K562 (cell line): Measurements from ENCODE around the gene ZFYVE19. TPM values are rescaled to one million over a fixed set of nuclear protein-coding genes. Genes with fewer than 3 reads are reported as not detected.
A peak's percentile ranks its signal among the peaks of the same experiment; 100 is the strongest.

Source experiments
- ATAC-seq: fragments of 200-7000 bp; cut with Tn5 transposase; 3 replicates; pipeline ENCODE4 v1.9.1; 2020; ENCODE audit warnings: moderate library complexity
- BruUV-seq: library from RNA; stranded (reverse); fragments of 400-500 nt; replicated peaks from 2 replicates; lab custom pipeline; 2021; lab: Mats Ljungman, UMichigan
- CTCF ChIA-PET: fragments of 300-600 bp; formaldehyde crosslinking; extraction: SDS; loops from one replicate; lab custom pipeline; 2021; ENCODE audit warnings: low intra/inter-chr PET ratio; lab: Yijun Ruan, JAX
- POLR2A ChIA-PET: fragments of 300-600, 350-650 bp; sonication (Branson Sonifier 250); formaldehyde crosslinking; extraction: SDS; loops from one replicate; lab custom pipeline; 2021; ENCODE audit warnings: antibody characterized with exemption, inconsistent platforms; lab: Yijun Ruan, JAX
- DNase-seq, 4 experiments: peaks; one replicate each; pipeline versions ENCODE4 v3.0.0 to v3.0.0-alpha.2; 2011 to 2018; ENCODE audit warnings: low spot score in 3 of 4, mixed read lengths in 3 of 4; ENCODE audit errors: extremely low read depth in 1 of 4
- FAIRE-seq: peaks from 2 replicates; lab custom pipeline; 2011; peaks lifted over from hg19 to GRCh38; lab: Jason Lieb, UNC
- H2AFZ ChIP-seq: 2 replicates; pipeline ENCODE4 v1.6.0; 2011; ENCODE audit warnings: low read depth, low read length, control low read depth, inconsistent platforms
- H3K27ac ChIP-seq: fragments of 200-600 bp; 3 replicates; pipeline ENCODE4 v1.8.0; 2011; ENCODE audit warnings: low read depth, mild to moderate bottlenecking, control low read depth, inconsistent platforms, low read length, moderate library complexity, mixed read lengths; ENCODE audit errors: extremely low read depth
- H3K27me3 ChIP-seq, 2 experiments: fragments of 300-600 bp in 1 of 2; 2 replicates in 1 of 2; 3 replicates in 1 of 2; pipeline versions ENCODE4 v1.6.0 to v1.8.0; 2011; ENCODE audit warnings: inconsistent platforms in 2 of 2, low read length in 2 of 2, mild to moderate bottlenecking in 1 of 2, mixed read lengths in 1 of 2, moderate library complexity in 1 of 2; ENCODE audit not compliant: control insufficient read depth in 2 of 2, insufficient read depth in 2 of 2
- H3K36me3 ChIP-seq: fragments of 300-600 bp; 3 replicates; pipeline ENCODE4 v1.8.0; 2011; ENCODE audit warnings: mild to moderate bottlenecking, low read length, inconsistent platforms; ENCODE audit not compliant: control insufficient read depth, insufficient read depth
- H3K4me1 ChIP-seq, 2 experiments: fragments of 200-600 bp in 1 of 2; replicated peaks in 1 of 2; 2 replicates in 1 of 2; 3 replicates in 1 of 2; pipeline versions ENCODE4 v1.5.1 to v1.8.0; 2011; ENCODE audit warnings: inconsistent platforms in 2 of 2, low read length in 2 of 2, mild to moderate bottlenecking in 1 of 2, mixed read lengths in 1 of 2, moderate library complexity in 1 of 2; ENCODE audit not compliant: control insufficient read depth in 2 of 2, insufficient read depth in 2 of 2
- H3K4me2 ChIP-seq: 2 replicates; pipeline ENCODE4 v1.6.1; 2011; ENCODE audit warnings: low read length, control low read depth, inconsistent platforms, mixed read lengths; ENCODE audit not compliant: insufficient read depth
- H3K4me3 ChIP-seq: fragments of 200-600 bp; sonication (generic), shearing (Covaris generic); 2 replicates; pipeline ENCODE4 v1.5.1; 2016; ENCODE audit warnings: control low read depth, inconsistent platforms
- H3K79me2 ChIP-seq: fragments of 200-600 bp; 3 replicates; pipeline ENCODE4 v1.8.0; 2011; ENCODE audit warnings: low read length, inconsistent platforms; ENCODE audit not compliant: control insufficient read depth, insufficient read depth
- H3K9ac ChIP-seq, 2 experiments: 2 replicates each; pipeline versions ENCODE4 v1.6.0 to v1.6.1; 2011; ENCODE audit warnings: low read depth in 2 of 2, low read length in 2 of 2, control low read depth in 1 of 2, inconsistent platforms in 1 of 2, mild to moderate bottlenecking in 1 of 2, mixed read lengths in 1 of 2; ENCODE audit not compliant: insufficient read depth in 1 of 2
- H3K9me1 ChIP-seq: one replicate; pipeline ENCODE4 v1.6.0; 2011; ENCODE audit warnings: inconsistent platforms, mild to moderate bottlenecking, low read length, moderate library complexity; ENCODE audit not compliant: control insufficient read depth, insufficient read depth
- H3K9me3 ChIP-seq: replicated peaks from 2 replicates; pipeline ENCODE4 v1.5.1; 2011; ENCODE audit warnings: low read depth, low read length, inconsistent platforms; ENCODE audit not compliant: control insufficient read depth, insufficient read depth
- H4K20me1 ChIP-seq: replicated peaks from 2 replicates; pipeline ENCODE4 v1.6.1; 2011; ENCODE audit warnings: low read length, inconsistent platforms, mixed read lengths; ENCODE audit not compliant: control insufficient read depth, insufficient read depth
- CEBPB ChIP-seq: fragments of 450-650 bp; IDR thresholded peaks from 2 replicates; pipeline ENCODE4 v1.6.1; 2016; ENCODE audit warnings: missing genetic modification characterization, missing compliant biosample characterization
- GMEB1 ChIP-seq: fragments of 250-450 bp; sonication (Bioruptor Pico); IDR thresholded peaks from 2 replicates; pipeline ENCODE4 v1.4.0; 2020; ENCODE audit warnings: mild to moderate bottlenecking
- GTF2E2 ChIP-seq: fragments of 200-800 bp; sonication (Bioruptor generic); IDR thresholded peaks from 2 replicates; pipeline ENCODE4 v1.6.1; 2016; ENCODE audit warnings: missing genetic modification characterization, missing compliant biosample characterization
- HDAC1 ChIP-seq, 2 experiments: fragments of 450-650 bp; IDR thresholded peaks; 2 replicates each; pipeline ENCODE4 v1.6.1; 2016 to 2017; ENCODE audit warnings: inconsistent platforms in 1 of 2, mild to moderate bottlenecking in 1 of 2, moderate library complexity in 1 of 2
- KDM5B ChIP-seq: fragments of 200-600 bp; sonication (generic); IDR thresholded peaks from 2 replicates; pipeline ENCODE4 v1.6.1; 2012; ENCODE audit warnings: low read depth, mild to moderate bottlenecking, moderate library complexity, low read length, control low read depth, inconsistent platforms; ENCODE audit not compliant: insufficient replicate concordance
- POLR2AphosphoS5 ChIP-seq: IDR thresholded peaks from 2 replicates; pipeline ENCODE4 v1.6.1; 2011; ENCODE audit warnings: mild to moderate bottlenecking, low read depth, low read length, moderate library complexity; ENCODE audit not compliant: control insufficient read depth, insufficient read depth
- WGBS: fragments of 100-300 bp; shearing (Covaris generic); methylation state at CpG from one replicate; pipeline ENCODE4 v1.1.6; 2016; ENCODE audit warnings: low coverage, mixed read lengths; ENCODE audit not compliant: insufficient coverage; ENCODE audit errors: missing lambda C conversion rate; 5-methylcytosine and 5-hydroxymethylcytosine counted together
- in situ Hi-C: fragments of 300-500 bp; cut with MboI; formaldehyde crosslinking; loops from 4 replicates; pipeline ENCODE4 v1.15.0; 2018; ENCODE audit warnings: inconsistent platforms, mixed read lengths
- intact Hi-C: fragments of 100-400 bp; cut with micrococcal nuclease; formaldehyde crosslinking; loops from 2 replicates; pipeline ENCODE4 v1.14.2; 2022
- polyA plus RNA-seq, 8 experiments: library from polyadenylated mRNA; depleted of rRNA in 4 of 8; stranded (reverse) in 5 of 8; unstranded in 3 of 8; fragments of >200 nt; fragmentation: Nextera tagmentation in 2 of 8; fragmentation: Illumina TruSeq in 1 of 8; extraction: Ambion mirVana in 2 of 8; extraction: Trizol in 1 of 8; gene quantifications; 2 replicates each; pipeline versions ENCODE4 v1.2.1 to v1.2.3, GENCODE V29; 2011 to 2014; ENCODE audit warnings: inconsistent platforms in 1 of 8, missing spikeins in 1 of 8
- total RNA-seq, 7 experiments: library from RNA; depleted of rRNA in 6 of 7; stranded (reverse); fragments of >200 nt in 6 of 7; fragmentation: Illumina TruSeq in 2 of 7; extraction: Trizol in 2 of 7; gene quantifications; 2 replicates each; pipeline versions ENCODE4 v1.2.1 to v1.2.3, GENCODE V29; 2011 to 2021; ENCODE audit warnings: low replicate concordance in 1 of 7
- TF ChIP-seq, protein P1 (sequence below): fragments of 200-400 bp; formaldehyde crosslinking; IDR thresholded peaks from 2 replicates; pipeline ENCODE4 v1.6.1; 2017; ENCODE audit warnings: mild to moderate bottlenecking, low read depth, low read length, moderate library complexity
- TF ChIP-seq, protein P2 (sequence below), 3 experiments: IDR thresholded peaks in 2 of 3; conservative IDR thresholded peaks in 1 of 3; 2 replicates each; pipeline ENCODE4 v1.5.1; 2011 to 2012; ENCODE audit warnings: low read length in 3 of 3, mild to moderate bottlenecking in 3 of 3, control low read depth in 2 of 3, improper control_type of control experiment in 1 of 3, inconsistent platforms in 1 of 3, low read depth in 1 of 3, mixed read lengths in 1 of 3, moderate library complexity in 1 of 3; ENCODE audit not compliant: insufficient read depth in 2 of 3
- TF ChIP-seq, protein P3 (sequence below): fragments of 250-450 bp; sonication (Bioruptor Pico); IDR thresholded peaks from 2 replicates; pipeline ENCODE4 v1.4.0; 2020

ZFYVE19 gene
- total and polyA plus RNA-seq, 9 of the 15 experiments (the other 6 are each of a cell fraction or from before 2014, with no cell fraction given) = 1.5 to 36.8 (median 19.9) TPM

GRCh38 chr15:40775007-40775406, 31.9 kb upstream of the ZFYVE19 start:
- no peaks in the 10 kb centered on the region for H3K9me3 ChIP-seq
- H2AFZ ChIP-seq = no peak overlapping the region
- H3K9me1 ChIP-seq = no peaks in the 10 kb centered on the region
- H3K4me2 ChIP-seq = peak overlapping the region; percentile 30; the same call in 1 of the 2 replicates
- ChIA-PET CTCF (no interaction called here), POLR2A (interaction anchor here (0.9 to 1.0 kb wide), 2 partner anchors 13 to 61 kb away, joined by 3 read pairs; no protein-coding TSS in a partner anchor)
- H4K20me1 ChIP-seq = no peaks in the 10 kb centered on the region
- in situ Hi-C loops = no loop called here
- H3K27me3 ChIP-seq = no peaks in the 10 kb centered on the region
- H3K4me3 ChIP-seq = no peak overlapping the region
- 62% methylated on average over 10 of the region's 10 CpGs for WGBS
- H3K9ac ChIP-seq = peak overlapping the region in 1 of 2 experiments; percentile 19; a peak in 3 of 4 replicates
- 0 out of 3 replicates have a peak overlapping the region, but pooled peaks have one; percentile 21 for H3K27ac ChIP-seq
- FAIRE-seq (no peak), DNase-seq (no peak), ATAC-seq (no peak)
- no peaks in the 10 kb centered on the region for H3K79me2 ChIP-seq
- H3K4me1 ChIP-seq = peaks cover 10 to 12% of the 10 kb centered on the region in 2 experiments; a peak in 4 of 5 replicates
- intact Hi-C loops = no loop called here
- peaks cover 64% of the 10 kb centered on the region; the same call in 2 of the 3 replicates for H3K36me3 ChIP-seq
- BruUV-seq = no TSS peak
- no peak for TF ChIP-seq GMEB1 (CRISPR knock-in tag)
- no peak for TF ChIP-seq KDM5B
- no peak for TF ChIP-seq POLR2AphosphoS5
- TF ChIP-seq, protein P1, sequence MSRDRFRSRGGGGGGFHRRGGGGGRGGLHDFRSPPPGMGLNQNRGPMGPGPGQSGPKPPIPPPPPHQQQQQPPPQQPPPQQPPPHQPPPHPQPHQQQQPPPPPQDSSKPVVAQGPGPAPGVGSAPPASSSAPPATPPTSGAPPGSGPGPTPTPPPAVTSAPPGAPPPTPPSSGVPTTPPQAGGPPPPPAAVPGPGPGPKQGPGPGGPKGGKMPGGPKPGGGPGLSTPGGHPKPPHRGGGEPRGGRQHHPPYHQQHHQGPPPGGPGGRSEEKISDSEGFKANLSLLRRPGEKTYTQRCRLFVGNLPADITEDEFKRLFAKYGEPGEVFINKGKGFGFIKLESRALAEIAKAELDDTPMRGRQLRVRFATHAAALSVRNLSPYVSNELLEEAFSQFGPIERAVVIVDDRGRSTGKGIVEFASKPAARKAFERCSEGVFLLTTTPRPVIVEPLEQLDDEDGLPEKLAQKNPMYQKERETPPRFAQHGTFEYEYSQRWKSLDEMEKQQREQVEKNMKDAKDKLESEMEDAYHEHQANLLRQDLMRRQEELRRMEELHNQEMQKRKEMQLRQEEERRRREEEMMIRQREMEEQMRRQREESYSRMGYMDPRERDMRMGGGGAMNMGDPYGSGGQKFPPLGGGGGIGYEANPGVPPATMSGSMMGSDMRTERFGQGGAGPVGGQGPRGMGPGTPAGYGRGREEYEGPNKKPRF = no peak
- no peak for TF ChIP-seq CEBPB (tag)
- no peak for TF ChIP-seq HDAC1 (IDR thresholded peaks at IDR 0.05)
- TF ChIP-seq, protein P2, sequence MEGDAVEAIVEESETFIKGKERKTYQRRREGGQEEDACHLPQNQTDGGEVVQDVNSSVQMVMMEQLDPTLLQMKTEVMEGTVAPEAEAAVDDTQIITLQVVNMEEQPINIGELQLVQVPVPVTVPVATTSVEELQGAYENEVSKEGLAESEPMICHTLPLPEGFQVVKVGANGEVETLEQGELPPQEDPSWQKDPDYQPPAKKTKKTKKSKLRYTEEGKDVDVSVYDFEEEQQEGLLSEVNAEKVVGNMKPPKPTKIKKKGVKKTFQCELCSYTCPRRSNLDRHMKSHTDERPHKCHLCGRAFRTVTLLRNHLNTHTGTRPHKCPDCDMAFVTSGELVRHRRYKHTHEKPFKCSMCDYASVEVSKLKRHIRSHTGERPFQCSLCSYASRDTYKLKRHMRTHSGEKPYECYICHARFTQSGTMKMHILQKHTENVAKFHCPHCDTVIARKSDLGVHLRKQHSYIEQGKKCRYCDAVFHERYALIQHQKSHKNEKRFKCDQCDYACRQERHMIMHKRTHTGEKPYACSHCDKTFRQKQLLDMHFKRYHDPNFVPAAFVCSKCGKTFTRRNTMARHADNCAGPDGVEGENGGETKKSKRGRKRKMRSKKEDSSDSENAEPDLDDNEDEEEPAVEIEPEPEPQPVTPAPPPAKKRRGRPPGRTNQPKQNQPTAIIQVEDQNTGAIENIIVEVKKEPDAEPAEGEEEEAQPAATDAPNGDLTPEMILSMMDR (IDR thresholded peaks at IDR 0.05 in 2 of 3, conservative IDR thresholded peaks at IDR 0.05 in 1 of 3; ENCODE audit: insufficient read depth in 2 of 3, low read depth in 1 of 3, low read length in 3 of 3) = no peak
- TF ChIP-seq, protein P3, sequence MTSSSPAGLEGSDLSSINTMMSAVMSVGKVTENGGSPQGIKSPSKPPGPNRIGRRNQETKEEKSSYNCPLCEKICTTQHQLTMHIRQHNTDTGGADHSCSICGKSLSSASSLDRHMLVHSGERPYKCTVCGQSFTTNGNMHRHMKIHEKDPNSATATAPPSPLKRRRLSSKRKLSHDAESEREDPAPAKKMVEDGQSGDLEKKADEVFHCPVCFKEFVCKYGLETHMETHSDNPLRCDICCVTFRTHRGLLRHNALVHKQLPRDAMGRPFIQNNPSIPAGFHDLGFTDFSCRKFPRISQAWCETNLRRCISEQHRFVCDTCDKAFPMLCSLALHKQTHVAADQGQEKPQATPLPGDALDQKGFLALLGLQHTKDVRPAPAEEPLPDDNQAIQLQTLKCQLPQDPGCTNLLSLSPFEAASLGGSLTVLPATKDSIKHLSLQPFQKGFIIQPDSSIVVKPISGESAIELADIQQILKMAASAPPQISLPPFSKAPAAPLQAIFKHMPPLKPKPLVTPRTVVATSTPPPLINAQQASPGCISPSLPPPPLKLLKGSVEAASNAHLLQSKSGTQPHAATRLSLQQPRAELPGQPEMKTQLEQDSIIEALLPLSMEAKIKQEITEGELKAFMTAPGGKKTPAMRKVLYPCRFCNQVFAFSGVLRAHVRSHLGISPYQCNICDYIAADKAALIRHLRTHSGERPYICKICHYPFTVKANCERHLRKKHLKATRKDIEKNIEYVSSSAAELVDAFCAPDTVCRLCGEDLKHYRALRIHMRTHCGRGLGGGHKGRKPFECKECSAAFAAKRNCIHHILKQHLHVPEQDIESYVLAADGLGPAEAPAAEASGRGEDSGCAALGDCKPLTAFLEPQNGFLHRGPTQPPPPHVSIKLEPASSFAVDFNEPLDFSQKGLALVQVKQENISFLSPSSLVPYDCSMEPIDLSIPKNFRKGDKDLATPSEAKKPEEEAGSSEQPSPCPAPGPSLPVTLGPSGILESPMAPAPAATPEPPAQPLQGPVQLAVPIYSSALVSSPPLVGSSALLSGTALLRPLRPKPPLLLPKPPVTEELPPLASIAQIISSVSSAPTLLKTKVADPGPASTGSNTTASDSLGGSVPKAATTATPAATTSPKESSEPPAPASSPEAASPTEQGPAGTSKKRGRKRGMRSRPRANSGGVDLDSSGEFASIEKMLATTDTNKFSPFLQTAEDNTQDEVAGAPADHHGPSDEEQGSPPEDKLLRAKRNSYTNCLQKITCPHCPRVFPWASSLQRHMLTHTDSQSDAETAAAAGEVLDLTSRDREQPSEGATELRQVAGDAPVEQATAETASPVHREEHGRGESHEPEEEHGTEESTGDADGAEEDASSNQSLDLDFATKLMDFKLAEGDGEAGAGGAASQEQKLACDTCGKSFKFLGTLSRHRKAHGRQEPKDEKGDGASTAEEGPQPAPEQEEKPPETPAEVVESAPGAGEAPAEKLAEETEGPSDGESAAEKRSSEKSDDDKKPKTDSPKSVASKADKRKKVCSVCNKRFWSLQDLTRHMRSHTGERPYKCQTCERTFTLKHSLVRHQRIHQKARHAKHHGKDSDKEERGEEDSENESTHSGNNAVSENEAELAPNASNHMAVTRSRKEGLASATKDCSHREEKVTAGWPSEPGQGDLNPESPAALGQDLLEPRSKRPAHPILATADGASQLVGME = no peak
- TF ChIP-seq GTF2E2 (tag) = no peak
